PC-3 (cell line): ENCODE results near the gene TCERG1L. TPM values are rescaled to one million over a fixed set of nuclear protein-coding genes. Genes with fewer than 3 reads are reported as not detected.

ENCODE experiments used
- ATAC-seq: fragments of 200-7000 bp; cut with Tn5 transposase; 2 replicates; pipeline ENCODE4 v1.9.1; 2020; ENCODE audit warnings: mild to moderate bottlenecking, moderate library complexity
- BruUV-seq: library from RNA; stranded (reverse); fragments of 400-500 nt; replicated peaks from 2 replicates; lab custom pipeline; 2021; lab: Mats Ljungman, UMichigan
- CTCF ChIA-PET: fragments of 300-600 bp; sonication (Branson Sonifier 250); formaldehyde crosslinking; loops from one replicate; lab custom pipeline; 2022; ENCODE audit warnings: antibody characterized with exemption; lab: Charles Lee
- POLR2A ChIA-PET: fragments of 300-600 bp; sonication (Branson Sonifier 250); formaldehyde crosslinking; loops from one replicate; lab custom pipeline; 2022; ENCODE audit warnings: antibody characterized with exemption; ENCODE audit not compliant: unreplicated experiment; lab: Charles Lee
- DNase-seq: peaks from one replicate; pipeline ENCODE4 v3.0.0-alpha.2; 2015
- H2AFZ ChIP-seq: fragments of 300-600 bp; sonication (generic); 2 replicates; pipeline ENCODE4 v1.6.0; 2016; ENCODE audit warnings: antibody characterized with exemption, low read length
- H3F3A ChIP-seq: fragments of 300-600 bp; sonication (generic); one replicate; pipeline ENCODE4 v1.6.0; 2017; ENCODE audit warnings: antibody characterized with exemption, low read length, control low read depth, mild to moderate bottlenecking; ENCODE audit not compliant: unreplicated experiment
- H3K27ac ChIP-seq: fragments of 300-600 bp; sonication (generic); 2 replicates; pipeline ENCODE4 v1.5.1; 2016; ENCODE audit warnings: mild to moderate bottlenecking, low read length
- H3K27me3 ChIP-seq: fragments of 300-600 bp; sonication (generic); 2 replicates; pipeline ENCODE4 v1.6.1; 2016; ENCODE audit warnings: low read length, mixed read lengths
- H3K36me3 ChIP-seq: fragments of 300-600 bp; sonication (generic); 2 replicates; pipeline ENCODE4 v1.6.1; 2016; ENCODE audit warnings: low read depth, mixed run types, low read length, mixed read lengths
- H3K4me1 ChIP-seq: fragments of 300-600 bp; sonication (generic); 2 replicates; pipeline ENCODE4 v1.5.1; 2016; ENCODE audit warnings: low read length; ENCODE audit not compliant: insufficient read depth
- H3K4me2 ChIP-seq: fragments of 300-600 bp; sonication (generic); 2 replicates; pipeline ENCODE4 v1.6.0; 2016; ENCODE audit warnings: low read length
- H3K4me3 ChIP-seq: fragments of 300-600 bp; sonication (generic); 2 replicates; pipeline ENCODE4 v1.5.1; 2016; ENCODE audit warnings: mild to moderate bottlenecking, low read length, mixed read lengths
- H3K79me2 ChIP-seq: fragments of 300-600 bp; sonication (generic); 2 replicates; pipeline ENCODE4 v1.6.1; 2017; ENCODE audit warnings: low read length, mixed read lengths
- H3K9ac ChIP-seq: fragments of 300-600 bp; sonication (generic); 2 replicates; pipeline ENCODE4 v1.6.0; 2016; ENCODE audit warnings: mild to moderate bottlenecking, low read length
- H3K9me2 ChIP-seq: fragments of 300-600 bp; sonication (generic); replicated peaks from 2 replicates; pipeline ENCODE4 v1.6.1; 2016; ENCODE audit warnings: mixed run types, low read length, mixed read lengths
- H3K9me3 ChIP-seq: fragments of 300-600 bp; sonication (generic); 2 replicates; pipeline ENCODE4 v1.6.1; 2016; ENCODE audit warnings: low read length, mixed read lengths
- H4K20me1 ChIP-seq: fragments of 300-600 bp; sonication (generic); 2 replicates; pipeline ENCODE4 v1.6.1; 2016; ENCODE audit warnings: low read length, mixed read lengths
- EZH2 ChIP-seq: fragments of 300-600 bp; sonication (generic); IDR thresholded peaks from one replicate; pipeline ENCODE4 v1.6.1; 2017; ENCODE audit warnings: antibody characterized with exemption, mild to moderate bottlenecking, low read length; ENCODE audit not compliant: unreplicated experiment
- EZH2phosphoT487 ChIP-seq: fragments of 300-600 bp; sonication (generic); IDR thresholded peaks from 2 replicates; pipeline ENCODE4 v1.6.1; 2018; ENCODE audit warnings: mild to moderate bottlenecking, antibody characterized with exemption, low read length, borderline replicate concordance
- intact Hi-C: fragments of 100-400 bp; cut with micrococcal nuclease; formaldehyde crosslinking; loops from 2 replicates; pipeline ENCODE4 v1.9.0; 2023
- total RNA-seq: library from RNA; depleted of rRNA; stranded (reverse); fragments of >200 nt; gene quantifications from 2 replicates; pipeline ENCODE4 v1.2.3, GENCODE V29; 2014
- TF ChIP-seq, protein P1 (sequence below): fragments of 300-600 bp; sonication (generic); conservative IDR thresholded peaks from 2 replicates; pipeline ENCODE4 v1.5.1; 2017; ENCODE audit warnings: antibody characterized with exemption, low read depth, mild to moderate bottlenecking, low read length

The TCERG1L gene
- total RNA-seq, 1 experiment from 2014 or later: not detected

DNA sequence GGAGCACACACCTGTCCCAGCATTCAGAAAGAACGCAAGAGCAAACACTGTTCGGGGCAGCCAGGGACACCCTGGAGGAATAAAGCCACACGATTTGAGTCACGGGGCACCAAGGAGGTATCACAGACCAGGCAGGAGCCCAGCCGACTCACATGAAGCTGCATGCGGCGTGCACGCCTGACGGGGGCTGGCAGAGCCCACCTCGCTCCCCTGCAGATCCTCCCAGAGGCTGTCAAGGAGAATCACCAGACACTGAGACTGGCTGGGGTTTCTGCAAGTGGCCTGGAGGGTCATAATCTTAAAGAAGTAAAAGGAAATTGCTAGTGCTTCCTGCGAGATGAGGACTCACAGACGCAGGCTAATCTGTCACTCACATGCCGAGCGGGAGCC, 61.6 kb downstream of the TCERG1L start:
- DNase-seq: no peak
- BruUV-seq: no TSS peak
- no peaks in the 10 kb centered on the region for H3K9me2 ChIP-seq
- no peak overlapping the region for H3K4me2 ChIP-seq
- H3K36me3 ChIP-seq: no peaks in the 10 kb centered on the region
- no peak overlapping the region for H3K4me3 ChIP-seq
- CTCF ChIA-PET: no interaction called here
- no peak for TF ChIP-seq EZH2
- TF ChIP-seq, protein P1, sequence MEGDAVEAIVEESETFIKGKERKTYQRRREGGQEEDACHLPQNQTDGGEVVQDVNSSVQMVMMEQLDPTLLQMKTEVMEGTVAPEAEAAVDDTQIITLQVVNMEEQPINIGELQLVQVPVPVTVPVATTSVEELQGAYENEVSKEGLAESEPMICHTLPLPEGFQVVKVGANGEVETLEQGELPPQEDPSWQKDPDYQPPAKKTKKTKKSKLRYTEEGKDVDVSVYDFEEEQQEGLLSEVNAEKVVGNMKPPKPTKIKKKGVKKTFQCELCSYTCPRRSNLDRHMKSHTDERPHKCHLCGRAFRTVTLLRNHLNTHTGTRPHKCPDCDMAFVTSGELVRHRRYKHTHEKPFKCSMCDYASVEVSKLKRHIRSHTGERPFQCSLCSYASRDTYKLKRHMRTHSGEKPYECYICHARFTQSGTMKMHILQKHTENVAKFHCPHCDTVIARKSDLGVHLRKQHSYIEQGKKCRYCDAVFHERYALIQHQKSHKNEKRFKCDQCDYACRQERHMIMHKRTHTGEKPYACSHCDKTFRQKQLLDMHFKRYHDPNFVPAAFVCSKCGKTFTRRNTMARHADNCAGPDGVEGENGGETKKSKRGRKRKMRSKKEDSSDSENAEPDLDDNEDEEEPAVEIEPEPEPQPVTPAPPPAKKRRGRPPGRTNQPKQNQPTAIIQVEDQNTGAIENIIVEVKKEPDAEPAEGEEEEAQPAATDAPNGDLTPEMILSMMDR: no peak
- TF ChIP-seq EZH2phosphoT487: no peak
- POLR2A ChIA-PET: no interaction called here
- ATAC-seq: no peak
- H3F3A ChIP-seq: no peaks in the 10 kb centered on the region
- H3K27me3 ChIP-seq: no peaks in the 10 kb centered on the region
- H3K4me1 ChIP-seq: no peaks in the 10 kb centered on the region
- no peak overlapping the region for H2AFZ ChIP-seq
- no peaks in the 10 kb centered on the region for H3K9me3 ChIP-seq
- no peaks in the 10 kb centered on the region for H3K79me2 ChIP-seq
- intact Hi-C loops: no loop called here
- no peaks in the 10 kb centered on the region for H4K20me1 ChIP-seq
- no peak overlapping the region for H3K27ac ChIP-seq
- no peak overlapping the region for H3K9ac ChIP-seq

DNA sequence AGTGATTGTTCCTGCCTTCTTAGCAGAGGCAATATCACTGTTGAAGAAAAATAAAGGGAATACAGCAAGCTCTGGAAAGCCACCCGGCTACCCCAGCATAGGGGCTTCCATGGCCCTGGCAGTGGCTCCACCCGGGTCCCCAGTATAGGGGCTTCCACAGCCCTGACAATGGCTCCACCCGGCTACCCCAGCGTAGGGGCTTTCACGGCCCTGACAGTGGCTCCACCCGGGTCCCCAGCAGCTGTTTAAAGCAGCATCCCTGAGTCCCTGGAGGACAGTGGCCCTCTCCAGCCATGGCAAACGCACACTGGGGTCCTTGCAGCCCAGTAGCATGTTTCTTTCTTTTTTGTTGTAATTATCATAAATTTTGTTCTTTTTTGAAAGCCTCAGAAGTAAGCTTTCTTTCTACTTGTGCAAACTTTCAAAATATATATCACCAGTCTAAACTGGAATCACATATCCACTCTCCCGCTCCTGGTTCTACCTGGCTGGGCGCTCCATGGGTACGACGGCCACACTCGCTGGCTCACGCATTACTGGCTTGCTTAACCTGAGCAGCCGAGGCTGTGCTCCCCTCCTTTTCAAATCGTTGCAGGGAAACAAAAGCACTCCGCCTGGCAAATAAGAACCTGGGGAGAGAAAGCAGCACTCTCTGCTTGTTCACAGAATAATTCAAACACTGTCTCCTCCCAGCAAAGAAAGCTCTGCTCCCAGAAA, 62.1 kb downstream of the TCERG1L start:
- Histone ChIP-seq H3K4me2 (no peak overlapping the region), H3K36me3 (no peaks in the 10 kb centered on the region), H3K9me2 (no peaks in the 10 kb centered on the region), H3K27ac (no peak overlapping the region), H4K20me1 (no peaks in the 10 kb centered on the region), H3K4me3 (no peak overlapping the region), H3K9ac (no peak overlapping the region), H3K79me2 (no peaks in the 10 kb centered on the region), H3K27me3 (no peaks in the 10 kb centered on the region), H3F3A (no peaks in the 10 kb centered on the region), H2AFZ (no peak overlapping the region), H3K4me1 (no peaks in the 10 kb centered on the region), H3K9me3 (no peaks in the 10 kb centered on the region)
- CTCF ChIA-PET: no interaction called here
- TF ChIP-seq EZH2phosphoT487 (no peak), EZH2 (no peak)
- TF ChIP-seq, protein P1: no peak
- intact Hi-C loops: no loop called here
- DNase-seq: no peak
- no peak for ATAC-seq
- POLR2A ChIA-PET: no interaction called here
- BruUV-seq: no TSS peak

DNA sequence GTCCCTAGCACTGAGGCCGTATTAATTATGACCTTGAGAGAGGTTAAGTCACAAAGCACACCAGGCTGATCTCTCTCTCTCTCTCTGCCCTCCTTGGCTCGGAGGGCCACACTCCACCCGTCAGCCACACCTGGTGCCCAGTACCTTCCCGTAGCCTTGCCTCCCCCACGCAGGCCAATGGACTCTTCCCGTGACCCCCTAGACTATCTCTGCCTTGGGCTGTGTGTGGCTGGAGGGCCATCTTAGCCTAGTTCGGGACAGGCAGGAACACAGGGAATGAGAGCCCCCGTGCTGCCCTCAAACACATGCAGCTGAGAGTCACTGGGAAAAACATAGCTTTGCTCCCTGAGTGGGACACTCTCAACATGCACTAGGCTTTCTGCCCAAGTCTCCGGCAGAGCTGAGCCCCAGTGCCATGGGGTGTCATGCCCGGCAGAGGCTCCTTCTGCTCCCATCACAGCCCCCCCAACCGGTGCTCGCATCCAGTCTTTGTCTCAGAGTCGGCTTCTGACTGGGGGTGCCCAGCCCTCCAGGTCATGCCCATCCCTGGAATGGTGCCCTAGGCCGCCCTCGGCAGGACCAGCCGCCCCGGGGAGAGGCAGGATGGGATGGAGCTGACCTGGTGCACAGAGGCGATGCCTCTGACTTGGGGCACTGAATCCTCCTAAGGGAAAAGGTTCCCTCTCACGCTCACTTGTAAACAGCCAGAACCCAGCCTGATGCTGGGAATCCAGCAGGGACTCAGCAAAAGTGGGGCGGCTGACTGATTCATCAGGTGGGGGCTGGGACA, 63.0 kb downstream of the TCERG1L start:
- BruUV-seq: no TSS peak
- no peaks in the 10 kb centered on the region for H3K27me3 ChIP-seq
- no peak for TF ChIP-seq EZH2
- TF ChIP-seq, protein P1: no peak
- no peak for TF ChIP-seq EZH2phosphoT487
- CTCF ChIA-PET: no interaction called here
- H4K20me1 ChIP-seq: no peaks in the 10 kb centered on the region
- no peak overlapping the region for H3K4me3 ChIP-seq
- ATAC-seq (no peak), DNase-seq (no peak)
- H2AFZ ChIP-seq: no peak overlapping the region
- no peak overlapping the region for H3K4me2 ChIP-seq
- no peaks in the 10 kb centered on the region for H3K79me2 ChIP-seq
- H3K36me3 ChIP-seq: no peaks in the 10 kb centered on the region
- no peaks in the 10 kb centered on the region for H3K4me1 ChIP-seq
- H3K9ac ChIP-seq: no peak overlapping the region
- no peaks in the 10 kb centered on the region for H3F3A ChIP-seq
- intact Hi-C loops: no loop called here
- POLR2A ChIA-PET: no interaction called here
- no peaks in the 10 kb centered on the region for H3K9me3 ChIP-seq
- no peaks in the 10 kb centered on the region for H3K9me2 ChIP-seq
- H3K27ac ChIP-seq: no peak overlapping the region
